HCT116 (cell line): ENCODE results near the gene SLC23A3. TPM values are rescaled to one million over a fixed set of nuclear protein-coding genes. Genes with fewer than 3 reads are reported as not detected.

Experiments
- ATAC-seq: fragments of 200-7000 bp; cut with Tn5 transposase; 2 replicates; pipeline ENCODE4 v1.9.1; 2020; ENCODE audit warnings: mild to moderate bottlenecking, moderate library complexity
- BruUV-seq: library from RNA; stranded (reverse); fragments of 400-500 nt; replicated peaks from 2 replicates; lab custom pipeline; 2021; lab: Mats Ljungman, UMichigan
- CTCF ChIA-PET: fragments of 300-600 bp; sonication (Branson Sonifier 250); formaldehyde crosslinking; loops from one replicate; lab custom pipeline; 2021; ENCODE audit warnings: antibody characterized with exemption; lab: Charles Lee
- POLR2A ChIA-PET: fragments of 300-600, 350-600 bp; sonication (Branson Sonifier 250); formaldehyde crosslinking; loops from one replicate; lab custom pipeline; 2021; ENCODE audit warnings: antibody characterized with exemption; lab: Charles Lee
- RAD21 ChIA-PET, 2 experiments: fragments of 300-600 bp; sonication (Branson Sonifier 250); formaldehyde crosslinking; loops; one replicate each; lab custom pipeline; 2023; ENCODE audit warnings: low total read pairs in 2 of 2; ENCODE audit not compliant: uncharacterized antibody in 2 of 2, unreplicated experiment in 2 of 2, low non-redundant PET in 1 of 2; lab: Charles Lee
- DNase-seq: peaks from one replicate; pipeline ENCODE4 v3.0.0-alpha.2; 2010; ENCODE audit warnings: low read depth, low spot score
- H2AFZ ChIP-seq: fragments of 200-600 bp; shearing (Covaris generic), sonication (generic); 2 replicates; pipeline ENCODE4 v1.6.1; 2017; ENCODE audit warnings: low read depth, mixed run types, mixed read lengths, antibody characterized with exemption, low read length; ENCODE audit not compliant: poor library complexity, severe bottlenecking
- H3K27ac ChIP-seq: 2 replicates; pipeline ENCODE4 v1.5.1; 2012; ENCODE audit warnings: low read depth, low read length
- H3K27me3 ChIP-seq: fragments of 200-600 bp; sonication (generic); 2 replicates; pipeline ENCODE4 v1.6.1; 2016; ENCODE audit warnings: mixed run types, low read length, mixed read lengths; ENCODE audit not compliant: insufficient read depth
- H3K36me3 ChIP-seq, 2 experiments: fragments of 200-500 bp in 1 of 2; fragments of 200-600 bp in 1 of 2; sonication (Bioruptor generic) in 1 of 2; sonication (generic) in 1 of 2; 2 replicates each; pipeline versions ENCODE4 v1.5.1 to v1.6.1; 2014 to 2016; ENCODE audit warnings: low read length in 2 of 2, inconsistent platforms in 1 of 2, mixed read lengths in 1 of 2, mixed run types in 1 of 2; ENCODE audit not compliant: insufficient read depth in 2 of 2, control insufficient read depth in 1 of 2
- H3K4me1 ChIP-seq, 2 experiments: fragments of 200-600 bp in 1 of 2; sonication (generic) in 1 of 2; 2 replicates each; pipeline versions ENCODE4 v1.5.1 to v1.6.1; 2012 to 2017; ENCODE audit warnings: low read length in 2 of 2, inconsistent platforms in 1 of 2, mild to moderate bottlenecking in 1 of 2, mixed read lengths in 1 of 2, mixed run types in 1 of 2, moderate library complexity in 1 of 2; ENCODE audit not compliant: insufficient read depth in 2 of 2, control insufficient read depth in 1 of 2
- H3K4me2 ChIP-seq: fragments of 200-600 bp; sonication (generic); 2 replicates; pipeline ENCODE4 v1.6.1; 2017; ENCODE audit warnings: mixed run types, low read length, mixed read lengths
- H3K4me3 ChIP-seq, 2 experiments: fragments of 200-600 bp in 1 of 2; sonication (generic) in 1 of 2; replicated peaks in 1 of 2; 2 replicates each; pipeline ENCODE4 v1.5.1; 2011 to 2016; ENCODE audit warnings: low read length in 2 of 2, control low read depth in 1 of 2, low read depth in 1 of 2, mild to moderate bottlenecking in 1 of 2, mixed read lengths in 1 of 2, mixed run types in 1 of 2
- H3K79me2 ChIP-seq: fragments of 200-600 bp; sonication (generic); 2 replicates; pipeline ENCODE4 v1.6.1; 2017; ENCODE audit warnings: mild to moderate bottlenecking, mixed run types, low read length, moderate library complexity, mixed read lengths; ENCODE audit not compliant: insufficient read depth
- H3K9ac ChIP-seq: fragments of 200-600 bp; sonication (generic); 2 replicates; pipeline ENCODE4 v1.6.1; 2016; ENCODE audit warnings: low read length, mixed read lengths
- H3K9me2 ChIP-seq: fragments of 200-600 bp; sonication (generic), shearing (Covaris generic); 2 replicates; pipeline ENCODE4 v1.6.1; 2017; ENCODE audit warnings: mixed run types, mild to moderate bottlenecking, moderate library complexity; ENCODE audit not compliant: insufficient read depth
- H3K9me3 ChIP-seq, 2 experiments: fragments of 200-500 bp in 1 of 2; fragments of 200-600 bp in 1 of 2; sonication (Bioruptor generic) in 1 of 2; sonication (generic) in 1 of 2; 2 replicates each; pipeline ENCODE4 v1.6.1; 2014 to 2017; ENCODE audit warnings: low read length in 2 of 2, mixed read lengths in 2 of 2, inconsistent platforms in 1 of 2, low read depth in 1 of 2, mild to moderate bottlenecking in 1 of 2, mixed run types in 1 of 2, moderate library complexity in 1 of 2; ENCODE audit not compliant: control insufficient read depth in 1 of 2, insufficient read depth in 1 of 2
- H4K20me1 ChIP-seq: fragments of 200-600 bp; sonication (generic), shearing (Covaris generic); 2 replicates; pipeline ENCODE4 v1.6.1; 2017; ENCODE audit warnings: mixed run types, mild to moderate bottlenecking, moderate library complexity; ENCODE audit not compliant: insufficient read depth
- CBX3 ChIP-seq: IDR thresholded peaks from 2 replicates; pipeline ENCODE4 v1.6.1; 2012; ENCODE audit warnings: low read depth
- CEBPB ChIP-seq: IDR thresholded peaks from 2 replicates; pipeline ENCODE4 v1.6.1; 2012; ENCODE audit warnings: low read depth
- CTCF ChIP-seq, 3 experiments: fragments of 200-600 bp in 1 of 3; sonication (generic) in 1 of 3; IDR thresholded peaks in 2 of 3; conservative IDR thresholded peaks in 1 of 3; 2 replicates each; pipeline ENCODE4 v1.5.1; 2012 to 2017; ENCODE audit warnings: low read depth in 2 of 3, low read length in 2 of 3, antibody characterized with exemption in 1 of 3, borderline replicate concordance in 1 of 3, control low read depth in 1 of 3, mild to moderate bottlenecking in 1 of 3, mixed read lengths in 1 of 3, mixed run types in 1 of 3, moderate library complexity in 1 of 3; ENCODE audit not compliant: insufficient read depth in 1 of 3
- EGR1 ChIP-seq: IDR thresholded peaks from 2 replicates; pipeline ENCODE4 v1.6.1; 2012; ENCODE audit warnings: low read depth
- ELF1 ChIP-seq: IDR thresholded peaks from 2 replicates; pipeline ENCODE4 v1.6.1; 2012; ENCODE audit warnings: low read depth, borderline replicate concordance
- EZH2 ChIP-seq: fragments of 200-600 bp; sonication (generic); IDR thresholded peaks from 2 replicates; pipeline ENCODE4 v1.6.1; 2017; ENCODE audit warnings: antibody characterized with exemption, mixed run types
- EZH2phosphoT487 ChIP-seq: fragments of 200-600 bp; IDR thresholded peaks from 2 replicates; pipeline ENCODE4 v1.6.1; 2018; ENCODE audit warnings: antibody characterized with exemption, borderline replicate concordance
- JUND ChIP-seq: IDR thresholded peaks from 2 replicates; pipeline ENCODE4 v1.6.1; 2012
- POLR2A ChIP-seq: IDR thresholded peaks from 2 replicates; pipeline ENCODE4 v1.7.0; 2011; ENCODE audit warnings: borderline replicate concordance; ENCODE audit not compliant: insufficient read depth, insufficient read length; ENCODE audit errors: extremely low read depth
- POLR2AphosphoS5 ChIP-seq: IDR thresholded peaks from 2 replicates; pipeline ENCODE4 v1.6.1; 2011; ENCODE audit warnings: mild to moderate bottlenecking, low read depth, low read length, moderate library complexity
- RAD21 ChIP-seq: IDR thresholded peaks from 2 replicates; pipeline ENCODE4 v1.6.1; 2012; ENCODE audit warnings: low read depth, mild to moderate bottlenecking
- REST ChIP-seq: IDR thresholded peaks from 2 replicates; pipeline ENCODE4 v1.6.1; 2012; ENCODE audit warnings: low read depth
- SIN3A ChIP-seq: IDR thresholded peaks from 2 replicates; pipeline ENCODE4 v1.6.1; 2012; ENCODE audit warnings: low read depth
- SP1 ChIP-seq: IDR thresholded peaks from 2 replicates; pipeline ENCODE4 v1.6.1; 2012; ENCODE audit warnings: low read depth
- SRF ChIP-seq: IDR thresholded peaks from 2 replicates; pipeline ENCODE4 v1.6.1; 2012; ENCODE audit warnings: low read depth
- TCF7L2 ChIP-seq: IDR thresholded peaks from 2 replicates; pipeline ENCODE4 v1.7.0; 2011; ENCODE audit warnings: borderline replicate concordance, inconsistent platforms; ENCODE audit not compliant: insufficient read depth, insufficient read length; ENCODE audit errors: extremely low read depth
- ZBTB33 ChIP-seq: IDR thresholded peaks from 2 replicates; pipeline ENCODE4 v1.6.1; 2011; ENCODE audit warnings: mild to moderate bottlenecking, low read length, moderate library complexity; ENCODE audit not compliant: insufficient replicate concordance; ENCODE audit errors: extremely low read depth
- ZFX ChIP-seq: fragments of 450-650 bp; IDR thresholded peaks from 2 replicates; pipeline ENCODE4 v1.6.1; 2017
- intact Hi-C: fragments of 100-400 bp; cut with micrococcal nuclease; formaldehyde crosslinking; loops from 2 replicates; pipeline ENCODE4 v1.10.0; 2022
- total RNA-seq: library from RNA; stranded (reverse); gene quantifications from one replicate; pipeline ENCODE4 v1.2.1, GENCODE V29; 2021; ENCODE audit not compliant: unreplicated experiment

SLC23A3 gene
- total RNA-seq, 1 experiment from 2014 or later, result 4.8 TPM

GRCh38 chr2:219118504-219118903 is 51.3 kb downstream of the SLC23A3 start:
- POLR2A ChIA-PET, result no interaction called here
- H3K4me2 ChIP-seq, result no peak overlapping the region
- CTCF ChIA-PET, result interaction anchor here (1.0 to 5.6 kb wide), 8 partner anchors 15 to 176 kb away, joined by 3 to 51 read pairs (median 22); no protein-coding TSS in a partner anchor
- H3K9ac ChIP-seq, result no peak overlapping the region
- no peaks in the 10 kb centered on the region; a peak in 1 of 4 replicates for H3K4me1 ChIP-seq
- no peaks in the 10 kb centered on the region; the same call in 1 of the 2 replicates for H3K27me3 ChIP-seq
- no peak overlapping the region for H3K4me3 ChIP-seq
- intact Hi-C loops, result loop anchor here (2.0 to 5.0 kb wide), 3 partner anchors 90 to 266 kb away; no protein-coding TSS in a partner anchor
- H3K27ac ChIP-seq, result no peak overlapping the region
- ATAC-seq (no peak), DNase-seq (no peak)
- no peaks in the 10 kb centered on the region for H3K36me3 ChIP-seq
- TF ChIP-seq SRF, result no peak
- no peak for TF ChIP-seq SIN3A
- TF ChIP-seq ZBTB33, result no peak
- TF ChIP-seq POLR2A, result no peak
- TF ChIP-seq SP1, result no peak
- TF ChIP-seq CEBPB, result no peak
- TF ChIP-seq EZH2, result no peak
- no peak for TF ChIP-seq CBX3
- TF ChIP-seq ZFX, result no peak
- no peak for TF ChIP-seq POLR2AphosphoS5
- no peak for TF ChIP-seq ELF1
- TF ChIP-seq RAD21, result no peak
- TF ChIP-seq REST, result no peak
- TF ChIP-seq CTCF (IDR thresholded peaks at IDR 0.05 in 2 of 3, conservative IDR thresholded peaks at IDR 0.05 in 1 of 3; ENCODE audit: borderline replicate concordance in 1 of 3, insufficient read depth in 1 of 3, low read depth in 2 of 3, low read length in 2 of 3), result no peak
- no peak for TF ChIP-seq EZH2phosphoT487
- no peak for TF ChIP-seq EGR1
- no peak for TF ChIP-seq JUND
- TF ChIP-seq TCF7L2, result no peak
- no TSS peak for BruUV-seq
- no peaks in the 10 kb centered on the region for H4K20me1 ChIP-seq
- no peak overlapping the region for H2AFZ ChIP-seq
- RAD21 ChIA-PET, result interaction anchor here (1.3 to 2.2 kb wide), 2 partner anchors 36 to 89 kb away, joined by 7 read pairs; no protein-coding TSS in a partner anchor
- no peaks in the 10 kb centered on the region for H3K9me2 ChIP-seq
- H3K9me3 ChIP-seq, result no peaks in the 10 kb centered on the region
- H3K79me2 ChIP-seq, result no peaks in the 10 kb centered on the region
